ENCODE data around the gene TIMP3.

DNA sequence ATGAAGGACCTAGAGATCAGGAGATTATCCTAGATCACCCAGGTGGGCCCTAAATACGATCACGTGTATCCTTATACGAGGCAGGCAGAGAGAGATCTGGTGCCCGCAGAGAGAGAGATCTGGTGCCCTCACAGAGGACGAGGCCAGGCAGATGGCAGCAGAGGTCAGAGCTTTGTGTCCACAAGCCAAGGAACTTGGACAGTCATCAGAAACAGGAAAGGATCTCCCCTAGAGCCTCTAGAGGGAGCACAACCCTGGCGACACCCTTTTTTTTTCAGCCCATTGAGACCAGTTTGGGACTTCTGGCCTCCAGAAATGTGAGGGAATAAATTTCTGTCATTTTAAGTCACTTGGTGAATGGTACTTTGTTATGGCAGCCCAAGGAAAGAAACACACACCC, 25.5 kb upstream of the TIMP3 start:
- TF ChIP-seq POLR2A (IDR thresholded peaks at IDR 0.05) (no peak), CTCF (IDR thresholded peaks at IDR 0.05) (peak in 10 of 12 donors; percentile 14 to 50 (median 25))

All from heart left ventricle (tissue), 13 donors.